Vagina (tissue), 2 donors: Measurements from ENCODE around the gene KIF2B.

Source experiments
- CTCF ChIP-seq, 3 experiments: fragments of 450-650 bp in 2 of 3; fragments of 200-600 bp in 1 of 3; sonication (generic) in 1 of 3; IDR thresholded peaks; one replicate each; pipeline ENCODE4 v1.5.1; 2017 to 2019; ENCODE audit warnings: antibody characterized with exemption in 3 of 3, mild to moderate bottlenecking in 2 of 3, moderate library complexity in 2 of 3
- POLR2A ChIP-seq, 2 donors: fragments of 450-650 bp; IDR thresholded peaks; one replicate each; pipeline ENCODE4 v1.6.1; 2017; ENCODE audit warnings: antibody characterized with exemption in 2 of 2, mild to moderate bottlenecking in 2 of 2, moderate library complexity in 2 of 2
- POLR2AphosphoS5 ChIP-seq, 2 donors: sonication (generic); formaldehyde crosslinking; IDR thresholded peaks; one replicate each; pipeline ENCODE4 v1.9.0; 2017; ENCODE audit warnings: antibody characterized with exemption in 2 of 2, mild to moderate bottlenecking in 2 of 2, low read depth in 1 of 2; ENCODE audit not compliant: insufficient read depth in 1 of 2

GRCh38 chr17:53792451-53792850 is 30.3 kb upstream of the KIF2B start:
- TF ChIP-seq CTCF (IDR thresholded peaks at IDR 0.05), result no peak
- TF ChIP-seq POLR2A (IDR thresholded peaks at IDR 0.05), result no peak
- TF ChIP-seq POLR2AphosphoS5 (IDR thresholded peaks at IDR 0.05; ENCODE audit: insufficient read depth in 1 of 2, low read depth in 1 of 2), result no peak
